Erythroblast (primary cell): ENCODE measurements around the gene AP3S2.
"Not testable (repeated sequence)": the region's sequence is repeated elsewhere in the genome, so short reads cannot be mapped to it uniquely, and the experiment has no call there.

Source experiments
- DNase-seq, 2 experiments: peaks; one replicate each; lab custom pipeline; 2025; lab: John Stamatoyannopoulos, UW
- GATA1 ChIP-seq: IDR thresholded peaks from 2 replicates; pipeline ENCODE4 v1.6.1; 2011; ENCODE audit warnings: low read depth, mild to moderate bottlenecking, control low read depth, low read length, moderate library complexity
- POLR2A ChIP-seq: IDR thresholded peaks from 2 replicates; pipeline ENCODE4 v1.6.1; 2011; ENCODE audit warnings: mild to moderate bottlenecking, low read length

The AP3S2 gene

GRCh38 chr15:89864958-89865739 lies 28.6 kb downstream of the AP3S2 start:
- TF ChIP-seq POLR2A (no peak), GATA1 (no peak)
- no peak for DNase-seq

GRCh38 chr15:89863918-89864317 lies 29.9 kb downstream of the AP3S2 start:
- TF ChIP-seq GATA1 (no peak), POLR2A (no peak)
- DNase-seq = no peak

GRCh38 chr15:89860891-89861290 lies 32.9 kb downstream of the AP3S2 start:
- peak; percentile 43 to 62 for DNase-seq
- no peak for TF ChIP-seq POLR2A
- no peak for TF ChIP-seq GATA1

- TF ChIP-seq GATA1 (no peak), POLR2A (no peak)
- no peak for DNase-seq
Observed at GRCh38 chr15:89860431-89860830, 33.4 kb downstream of the AP3S2 start.

- TF ChIP-seq GATA1 (no peak), POLR2A (no peak)
- no peak for DNase-seq
Observed at GRCh38 chr15:89858661-89859458, 34.9 kb downstream of the AP3S2 start.

- TF ChIP-seq GATA1 (no peak), POLR2A (no peak)
- DNase-seq = no peak
Observed at GRCh38 chr15:89857673-89858072, 36.1 kb downstream of the AP3S2 start.

- no peak for TF ChIP-seq POLR2A
- TF ChIP-seq GATA1 = no peak
- no peak for DNase-seq
Observed at GRCh38 chr15:89855948-89856347, 37.8 kb downstream of the AP3S2 start.

GRCh38 chr15:89854863-89855262 lies 38.9 kb downstream of the AP3S2 start:
- DNase-seq = not testable (repeated sequence)

- no peak for DNase-seq
- TF ChIP-seq POLR2A (no peak), GATA1 (no peak)
Observed at GRCh38 chr15:89852342-89852995, 41.3 kb downstream of the AP3S2 start.

GRCh38 chr15:89851673-89852341 lies 42.0 kb downstream of the AP3S2 start:
- no peak for DNase-seq
- TF ChIP-seq POLR2A = no peak
- no peak for TF ChIP-seq GATA1

GRCh38 chr15:89848970-89849292 lies 44.9 kb downstream of the AP3S2 start:
- DNase-seq = no peak
- no peak for TF ChIP-seq POLR2A
- no peak for TF ChIP-seq GATA1

GRCh38 chr15:89847101-89847500 lies 46.7 kb downstream of the AP3S2 start:
- no peak for DNase-seq
- TF ChIP-seq GATA1 (no peak), POLR2A (no peak)

GRCh38 chr15:89845305-89845893 lies 48.4 kb downstream of the AP3S2 start:
- DNase-seq = no peak
- no peak for TF ChIP-seq POLR2A
- TF ChIP-seq GATA1 = no peak
